GM19099 (cell line): ENCODE results near the gene ANKMY2.

Experiments used
- POLR2A ChIP-seq: IDR thresholded peaks from 3 replicates; pipeline ENCODE4 v1.6.1; 2011; ENCODE audit warnings: low read depth; ENCODE audit not compliant: insufficient read length; ENCODE audit errors: extremely low read depth

Gene ANKMY2

GRCh38 chr7:16668049-16668858 is 22.7 kb upstream of the ANKMY2 start:
- no peak for TF ChIP-seq POLR2A

GRCh38 chr7:16667355-16667754 is 21.8 kb upstream of the ANKMY2 start:
- no peak for TF ChIP-seq POLR2A

GRCh38 chr7:16661924-16662323 is 16.4 kb upstream of the ANKMY2 start:
- no peak for TF ChIP-seq POLR2A

GRCh38 chr7:16660702-16661464 is 15.3 kb upstream of the ANKMY2 start:
- no peak for TF ChIP-seq POLR2A

DNA sequence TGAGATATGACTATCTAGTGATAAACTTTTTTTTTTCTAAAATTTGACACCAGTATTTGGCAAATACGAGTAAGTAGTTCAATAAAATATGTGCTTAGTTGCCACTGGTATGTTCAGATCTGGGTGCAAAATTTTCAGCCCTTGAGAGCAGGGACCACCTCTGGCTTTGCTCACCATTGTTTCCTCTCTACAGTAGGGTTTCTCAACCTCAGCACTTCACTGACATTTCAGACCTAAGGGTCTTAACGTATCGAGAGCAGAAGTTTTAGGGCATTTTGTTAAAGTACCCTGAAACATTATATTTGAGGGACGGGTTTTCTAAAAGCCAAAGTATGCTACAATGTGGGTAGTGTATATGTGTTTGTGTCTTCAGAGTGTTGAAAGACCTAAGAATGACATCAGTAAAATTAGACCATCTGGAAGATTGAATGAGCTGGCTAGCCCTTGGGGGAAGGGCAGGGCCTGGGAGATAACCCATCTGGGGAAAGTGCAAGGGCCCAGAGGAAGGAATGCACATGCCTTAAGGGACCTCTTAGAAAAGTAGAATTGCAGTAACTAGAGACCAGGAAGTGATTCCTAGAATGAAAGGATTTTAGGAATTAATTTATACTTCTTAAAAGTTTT is 12.2 kb upstream of the ANKMY2 start:
- no peak for TF ChIP-seq POLR2A

GRCh38 chr7:16656141-16656540 is 10.6 kb upstream of the ANKMY2 start:
- no peak for TF ChIP-seq POLR2A

- TF ChIP-seq POLR2A, result no peak
These were observed 9.8 kb upstream of the ANKMY2 start for GRCh38 chr7:16655394-16655793.

GRCh38 chr7:16652888-16653287 is 7.3 kb upstream of the ANKMY2 start:
- no peak for TF ChIP-seq POLR2A

DNA sequence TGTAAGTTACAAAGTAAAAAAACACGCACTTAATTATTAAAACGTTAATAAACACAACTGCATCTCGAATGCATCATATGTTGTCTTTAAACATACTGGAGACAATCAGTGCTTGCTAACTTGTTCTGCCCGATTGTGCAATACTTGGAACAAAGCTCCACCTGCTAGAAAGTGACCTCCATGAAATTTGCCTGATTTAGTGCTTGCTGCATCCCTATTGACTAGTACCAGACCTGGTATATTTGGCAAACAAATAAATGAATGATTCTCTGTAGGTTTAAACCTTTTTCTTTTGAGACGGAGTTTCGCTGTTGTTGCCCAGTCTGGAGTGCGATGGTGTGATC is 6.7 kb upstream of the ANKMY2 start:
- TF ChIP-seq POLR2A, result no peak

DNA sequence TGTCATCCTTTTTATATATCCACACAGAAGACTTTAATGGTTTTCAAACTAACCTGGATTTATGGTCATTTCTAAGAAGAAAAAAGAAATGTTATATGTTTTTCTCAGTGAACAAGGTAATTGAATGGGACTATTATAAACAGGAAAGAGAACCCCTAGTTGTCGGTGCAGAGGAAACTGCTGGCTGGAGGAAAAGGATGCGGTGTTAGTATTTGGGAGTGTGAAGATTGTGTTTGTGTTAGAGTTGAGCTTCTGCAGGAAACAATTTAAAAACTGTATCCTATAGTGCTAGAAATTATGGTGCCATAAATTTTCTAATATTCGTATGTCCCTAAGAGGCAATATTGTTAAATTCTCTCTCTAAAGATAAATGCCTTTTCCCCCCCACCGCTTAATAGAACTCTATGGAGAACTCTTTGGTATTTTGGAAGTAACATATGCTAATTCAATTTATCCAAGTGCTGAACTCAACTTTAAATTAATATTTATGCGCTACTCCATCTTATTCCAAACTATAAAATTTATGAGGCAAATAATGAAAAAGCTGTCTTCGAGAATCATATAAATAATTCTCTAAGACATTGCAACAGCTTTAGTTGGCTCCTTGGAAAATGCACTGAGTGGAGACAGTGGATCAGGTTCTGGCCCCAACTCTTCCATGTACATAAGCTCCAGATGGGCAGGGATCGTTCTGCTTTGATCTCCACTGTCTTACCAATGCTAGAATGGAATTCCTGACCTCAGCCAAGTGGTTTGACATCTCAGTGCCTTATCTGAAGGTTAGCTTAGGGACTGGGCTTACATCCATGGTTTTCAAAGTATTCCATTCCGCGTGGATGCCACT is 6.1 kb upstream of the ANKMY2 start:
- TF ChIP-seq POLR2A, result no peak

- no peak for TF ChIP-seq POLR2A
These were observed 4.7 kb upstream of the ANKMY2 start for GRCh38 chr7:16650266-16650665.

- TF ChIP-seq POLR2A, result no peak
These were observed 3.6 kb upstream of the ANKMY2 start for GRCh38 chr7:16649196-16649595.

GRCh38 chr7:16648551-16648950 is 3.0 kb upstream of the ANKMY2 start:
- TF ChIP-seq POLR2A, result no peak

GRCh38 chr7:16647435-16647960 is 1.9 kb upstream of the ANKMY2 start:
- TF ChIP-seq POLR2A, result no peak
